Common myeloid progenitor, CD34-positive (primary cell): ENCODE measurements around the gene GSKIP.

Source experiments
- CTCF ChIA-PET: fragments of 350-600 bp; sonication (Branson Sonifier 250); formaldehyde crosslinking; loops from one replicate; lab custom pipeline; 2021; ENCODE audit warnings: antibody characterized with exemption; lab: Charles Lee
- POLR2A ChIA-PET: fragments of 350-600 bp; sonication (Branson Sonifier 250); formaldehyde crosslinking; loops from one replicate; lab custom pipeline; 2021; ENCODE audit warnings: antibody characterized with exemption; lab: Charles Lee
- DNase-seq, 3 donors: peaks; one replicate each; pipeline versions ENCODE4 v3.0.0 to v3.0.0-alpha.2; 2013
- H3K27ac ChIP-seq, 2 experiments: 1 replicate in 1 of 2; 2 replicates in 1 of 2; pipeline ENCODE4 v1.7.0; 2013; ENCODE audit warnings: inconsistent platforms in 2 of 2, low read length in 2 of 2, mild to moderate bottlenecking in 2 of 2, low read depth in 1 of 2, moderate library complexity in 1 of 2; ENCODE audit not compliant: severe bottlenecking in 2 of 2, insufficient read depth in 1 of 2, poor library complexity in 1 of 2
- H3K27me3 ChIP-seq, 5 experiments: replicated peaks in 2 of 5; 1 replicate in 3 of 5; 2 replicates in 2 of 5; pipeline versions ENCODE4 v1.6.1 to v1.7.0; 2013; ENCODE audit warnings: low read length in 4 of 5, mild to moderate bottlenecking in 2 of 5, moderate library complexity in 2 of 5, inconsistent platforms in 1 of 5; ENCODE audit not compliant: insufficient read depth in 5 of 5, control insufficient read depth in 4 of 5
- H3K36me3 ChIP-seq, 4 experiments: 1 replicate in 2 of 4; 2 replicates in 2 of 4; pipeline versions ENCODE4 v1.6.1 to v1.7.0; 2013; ENCODE audit warnings: low read length in 3 of 4, control low read depth in 1 of 4, mild to moderate bottlenecking in 1 of 4; ENCODE audit not compliant: control insufficient read depth in 4 of 4, insufficient read depth in 4 of 4
- H3K4me1 ChIP-seq, 4 experiments: 1 replicate in 3 of 4; 2 replicates in 1 of 4; pipeline versions ENCODE4 v1.6.1 to v1.7.1; 2013; ENCODE audit warnings: low read length in 3 of 4, mild to moderate bottlenecking in 3 of 4, control low read depth in 1 of 4, inconsistent platforms in 1 of 4, moderate library complexity in 1 of 4; ENCODE audit not compliant: control insufficient read depth in 4 of 4, insufficient read depth in 4 of 4; ENCODE audit errors: control extremely low read depth in 1 of 4
- H3K4me3 ChIP-seq, 7 experiments: 1 replicate in 4 of 7; 2 replicates in 3 of 7; pipeline versions ENCODE4 v1.5.1 to v1.7.0; 2013; ENCODE audit warnings: mild to moderate bottlenecking in 7 of 7, low read length in 6 of 7, moderate library complexity in 6 of 7, inconsistent platforms in 2 of 7, low read depth in 2 of 7, control low read depth in 1 of 7; ENCODE audit not compliant: insufficient read depth in 4 of 7, control insufficient read depth in 1 of 7; ENCODE audit errors: extremely low read depth in 1 of 7
- H3K9me3 ChIP-seq, 5 experiments: 1 replicate in 4 of 5; 2 replicates in 1 of 5; pipeline versions ENCODE4 v1.6.1 to v1.7.1; 2013; ENCODE audit warnings: low read length in 4 of 5, mild to moderate bottlenecking in 2 of 5, inconsistent platforms in 1 of 5, low read depth in 1 of 5, moderate library complexity in 1 of 5; ENCODE audit not compliant: control insufficient read depth in 4 of 5, insufficient read depth in 2 of 5; ENCODE audit errors: control extremely low read depth in 1 of 5
- WGBS: methylation state at CpG from one replicate; pipeline ENCODE4 v1.1.5; 2013; ENCODE audit not compliant: insufficient coverage; 5-methylcytosine and 5-hydroxymethylcytosine counted together

The GSKIP gene

GRCh38 chr14:96410119-96410518 lies 46.8 kb downstream of the GSKIP start:
- CTCF ChIA-PET, result interaction anchor here (1.6 kb wide), 1 partner anchor 110 kb away, joined by 4 read pairs; no protein-coding TSS in a partner anchor

GRCh38 chr14:96413526-96413925 lies 50.2 kb downstream of the GSKIP start:
- no peak for DNase-seq
- Histone ChIP-seq H3K4me3 (no peak overlapping the region), H3K4me1 (peaks cover 0 to 3% (median 0%) of the 10 kb centered on the region in 4 experiments), H3K9me3 (no peaks in the 10 kb centered on the region), H3K27ac (no peak overlapping the region), H3K36me3 (no peaks in the 10 kb centered on the region), H3K27me3 (no peaks in the 10 kb centered on the region)
- 96% methylated on average over 3 of the region's 5 CpGs for WGBS
- ChIA-PET CTCF (interaction anchor here (1.6 kb wide), 1 partner anchor 19 kb away, joined by 3 read pairs; no protein-coding TSS in a partner anchor), POLR2A (no interaction called here)

More at GRCh38 chr14:96410119-96410518, 46.8 kb downstream of the GSKIP start:
- Histone ChIP-seq H3K27ac (no peak overlapping the region), H3K36me3 (no peaks in the 10 kb centered on the region), H3K4me3 (no peak overlapping the region), H3K27me3 (no peaks in the 10 kb centered on the region), H3K9me3 (no peaks in the 10 kb centered on the region), H3K4me1 (peaks cover 0 to 12% (median 6%) of the 10 kb centered on the region in 4 experiments)
- POLR2A ChIA-PET, result no interaction called here
- DNase-seq, result no peak
- WGBS, result 100% methylated on average over 4 of the region's 4 CpGs

GRCh38 chr14:96415559-96415958 lies 52.2 kb downstream of the GSKIP start:
- Histone ChIP-seq H3K27me3 (no peaks in the 10 kb centered on the region), H3K4me1 (no peaks in the 10 kb centered on the region), H3K4me3 (no peak overlapping the region), H3K36me3 (no peaks in the 10 kb centered on the region), H3K9me3 (no peaks in the 10 kb centered on the region), H3K27ac (no peak overlapping the region)
- DNase-seq, result no peak
- ChIA-PET POLR2A (no interaction called here), CTCF (interaction anchor here (1.5 kb wide), 1 partner anchor 108 kb away, joined by 3 read pairs; no protein-coding TSS in a partner anchor)
- WGBS, result 100% methylated on average over 1 of the region's 2 CpGs

GRCh38 chr14:96416292-96416691 lies 53.0 kb downstream of the GSKIP start:
- peak in 2 of 3 donors; percentile 20 to 35 for DNase-seq
- no peaks in the 10 kb centered on the region for H3K4me1 ChIP-seq
- POLR2A ChIA-PET, result no interaction called here
- no peaks in the 10 kb centered on the region for H3K9me3 ChIP-seq
- no peaks in the 10 kb centered on the region for H3K36me3 ChIP-seq
- CTCF ChIA-PET, result interaction anchor here (0.6 to 2.7 kb wide), 3 partner anchors 13 to 119 kb away, joined by 3 to 7 read pairs (median 4); no protein-coding TSS in a partner anchor
- H3K4me3 ChIP-seq, result no peak overlapping the region
- no CpG with 5 or more reads among the region's 1 CpG for WGBS
- no peaks in the 10 kb centered on the region for H3K27me3 ChIP-seq
- H3K27ac ChIP-seq, result no peak overlapping the region

- no peaks in the 10 kb centered on the region for H3K9me3 ChIP-seq
- CTCF ChIA-PET, result interaction anchor here (0.8 to 2.7 kb wide), 2 partner anchors 14 to 120 kb away, joined by 3 to 7 read pairs; no protein-coding TSS in a partner anchor
- 92% methylated on average over 1 of the region's 2 CpGs for WGBS
- H3K4me1 ChIP-seq, result no peaks in the 10 kb centered on the region
- H3K4me3 ChIP-seq, result no peak overlapping the region
- H3K36me3 ChIP-seq, result no peaks in the 10 kb centered on the region
- no peak overlapping the region for H3K27ac ChIP-seq
- no peaks in the 10 kb centered on the region for H3K27me3 ChIP-seq
- no peak for DNase-seq
- POLR2A ChIA-PET, result no interaction called here
Observed at GRCh38 chr14:96417254-96417653, 53.9 kb downstream of the GSKIP start.

- H3K27me3 ChIP-seq, result no peaks in the 10 kb centered on the region
- H3K9me3 ChIP-seq, result no peaks in the 10 kb centered on the region
- CTCF ChIA-PET, result interaction anchor here (2.7 kb wide), 1 partner anchor 15 kb away, joined by 7 read pairs; no protein-coding TSS in a partner anchor
- no peak overlapping the region for H3K27ac ChIP-seq
- no peak overlapping the region for H3K4me3 ChIP-seq
- H3K4me1 ChIP-seq, result no peaks in the 10 kb centered on the region
- no peak for DNase-seq
- WGBS, result no CpG with 5 or more reads among the region's 4 CpGs
- H3K36me3 ChIP-seq, result no peaks in the 10 kb centered on the region
- POLR2A ChIA-PET, result no interaction called here
Observed at GRCh38 chr14:96418075-96418474, 54.7 kb downstream of the GSKIP start.

GRCh38 chr14:96421236-96421635 lies 57.9 kb downstream of the GSKIP start:
- no peak for DNase-seq
- H3K27ac ChIP-seq, result no peak overlapping the region
- H3K4me1 ChIP-seq, result peaks cover 0 to 6% (median 5%) of the 10 kb centered on the region in 4 experiments
- H3K4me3 ChIP-seq, result no peak overlapping the region
- 97% methylated on average over 6 of the region's 6 CpGs for WGBS
- ChIA-PET POLR2A (no interaction called here), CTCF (interaction anchor here (0.9 to 1.1 kb wide), 2 partner anchors 132 to 147 kb away, joined by 3 read pairs; no protein-coding TSS in a partner anchor)
- H3K27me3 ChIP-seq, result peaks cover 0 to 3% (median 0%) of the 10 kb centered on the region in 5 experiments
- H3K9me3 ChIP-seq, result no peaks in the 10 kb centered on the region
- no peaks in the 10 kb centered on the region for H3K36me3 ChIP-seq
